ENCODE measurements around the gene ENAH.

- TF ChIP-seq, protein P1, sequence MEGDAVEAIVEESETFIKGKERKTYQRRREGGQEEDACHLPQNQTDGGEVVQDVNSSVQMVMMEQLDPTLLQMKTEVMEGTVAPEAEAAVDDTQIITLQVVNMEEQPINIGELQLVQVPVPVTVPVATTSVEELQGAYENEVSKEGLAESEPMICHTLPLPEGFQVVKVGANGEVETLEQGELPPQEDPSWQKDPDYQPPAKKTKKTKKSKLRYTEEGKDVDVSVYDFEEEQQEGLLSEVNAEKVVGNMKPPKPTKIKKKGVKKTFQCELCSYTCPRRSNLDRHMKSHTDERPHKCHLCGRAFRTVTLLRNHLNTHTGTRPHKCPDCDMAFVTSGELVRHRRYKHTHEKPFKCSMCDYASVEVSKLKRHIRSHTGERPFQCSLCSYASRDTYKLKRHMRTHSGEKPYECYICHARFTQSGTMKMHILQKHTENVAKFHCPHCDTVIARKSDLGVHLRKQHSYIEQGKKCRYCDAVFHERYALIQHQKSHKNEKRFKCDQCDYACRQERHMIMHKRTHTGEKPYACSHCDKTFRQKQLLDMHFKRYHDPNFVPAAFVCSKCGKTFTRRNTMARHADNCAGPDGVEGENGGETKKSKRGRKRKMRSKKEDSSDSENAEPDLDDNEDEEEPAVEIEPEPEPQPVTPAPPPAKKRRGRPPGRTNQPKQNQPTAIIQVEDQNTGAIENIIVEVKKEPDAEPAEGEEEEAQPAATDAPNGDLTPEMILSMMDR (IDR thresholded peaks at IDR 0.05) = no peak
- TF ChIP-seq POLR2AphosphoS5 (IDR thresholded peaks at IDR 0.05) (no peak), EP300 (IDR thresholded peaks at IDR 0.05) (no peak), POLR2A (IDR thresholded peaks at IDR 0.05; ENCODE audit: low read depth) (no peak)
Measured at GRCh38 chr1:225506727-225507126, 146.2 kb downstream of the ENAH start.
